Neural progenitor cell (in vitro differentiated cells): ENCODE results near the gene MED25. TPM values are rescaled to one million over a fixed set of nuclear protein-coding genes. Genes with fewer than 3 reads are reported as not detected.
"Not testable (repeated sequence)": the region's sequence is repeated elsewhere in the genome, so short reads cannot be mapped to it uniquely, and the experiment has no call there.

Experiments used
- DNase-seq: peaks from one replicate; pipeline ENCODE4 v3.0.0-alpha.2; 2016; ENCODE audit warnings: low spot score
- H2AFZ ChIP-seq: fragments of 200-600 bp; sonication (generic); replicated peaks from 2 replicates; pipeline ENCODE4 v1.6.1; 2016; ENCODE audit warnings: antibody characterized with exemption
- H3F3A ChIP-seq: fragments of 200-600 bp; sonication (generic); 2 replicates; pipeline ENCODE4 v1.6.1; 2016; ENCODE audit warnings: antibody characterized with exemption, low read depth
- H3K27ac ChIP-seq: fragments of 200-600 bp; sonication (generic); 2 replicates; pipeline ENCODE4 v1.5.1; 2016; ENCODE audit warnings: mild to moderate bottlenecking
- H3K27me3 ChIP-seq: fragments of 200-600 bp; sonication (generic); 2 replicates; pipeline ENCODE4 v1.6.1; 2016; ENCODE audit warnings: mild to moderate bottlenecking, moderate library complexity
- H3K36me3 ChIP-seq: fragments of 200-600 bp; sonication (generic); 2 replicates; pipeline ENCODE4 v1.5.1; 2016
- H3K4me1 ChIP-seq: fragments of 200-600 bp; sonication (generic); 2 replicates; pipeline ENCODE4 v1.6.1; 2016; ENCODE audit warnings: mixed run types
- H3K4me2 ChIP-seq: fragments of 200-600 bp; sonication (generic); 2 replicates; pipeline ENCODE4 v1.6.1; 2016
- H3K4me3 ChIP-seq: fragments of 200-600 bp; sonication (generic); 2 replicates; pipeline ENCODE4 v1.5.1; 2016
- H3K79me2 ChIP-seq: fragments of 200-600 bp; sonication (generic); 2 replicates; pipeline ENCODE4 v1.6.1; 2016; ENCODE audit warnings: low read depth
- H3K9ac ChIP-seq: fragments of 200-600 bp; sonication (generic); 2 replicates; pipeline ENCODE4 v1.6.1; 2016
- H3K9me3 ChIP-seq: fragments of 200-600 bp; sonication (generic); 2 replicates; pipeline ENCODE4 v1.5.1; 2016; ENCODE audit warnings: low read depth
- H4K20me1 ChIP-seq: fragments of 200-600 bp; sonication (generic); 2 replicates; pipeline ENCODE4 v1.6.1; 2016; ENCODE audit warnings: low read depth
- H3K27ac Mint-ChIP-seq: 3 replicates; pipeline ENCODE4 v1.8.0; 2021; ENCODE audit warnings: mixed read lengths
- H3K27me3 Mint-ChIP-seq: 2 replicates; pipeline ENCODE4 v1.8.0; 2022; ENCODE audit warnings: low read depth, mild to moderate bottlenecking, inconsistent platforms, moderate library complexity, mixed read lengths; ENCODE audit not compliant: insufficient read depth
- H3K36me3 Mint-ChIP-seq: 3 replicates; pipeline ENCODE4 v1.8.0; 2021; ENCODE audit warnings: mixed read lengths
- H3K4me1 Mint-ChIP-seq: 3 replicates; pipeline ENCODE4 v1.8.0; 2021; ENCODE audit warnings: mixed read lengths
- H3K4me3 Mint-ChIP-seq: 3 replicates; pipeline ENCODE4 v1.8.0; 2021; ENCODE audit warnings: mild to moderate bottlenecking, moderate library complexity, mixed read lengths
- H3K9me3 Mint-ChIP-seq: 3 replicates; pipeline ENCODE4 v1.8.0; 2020; ENCODE audit warnings: mixed read lengths
- EZH2 ChIP-seq: fragments of 200-600 bp; sonication (generic); IDR thresholded peaks from 2 replicates; pipeline ENCODE4 v1.6.1; 2017; ENCODE audit warnings: antibody characterized with exemption, mild to moderate bottlenecking, moderate library complexity
- EZH2phosphoT487 ChIP-seq: fragments of 200-600 bp; sonication (generic); IDR thresholded peaks from 2 replicates; pipeline ENCODE4 v1.6.1; 2017; ENCODE audit warnings: antibody characterized with exemption
- total RNA-seq: library from RNA; depleted of rRNA; stranded (reverse); fragments of >200 nt; gene quantifications from 2 replicates; pipeline ENCODE4 v1.2.3, GENCODE V29; 2015; ENCODE audit warnings: low replicate concordance
- TF ChIP-seq, protein P1 (sequence below): fragments of 200-600 bp; sonication (generic); IDR thresholded peaks from 2 replicates; pipeline ENCODE4 v1.5.1; 2017; ENCODE audit warnings: antibody characterized with exemption, mild to moderate bottlenecking

Gene MED25
- total RNA-seq, 1 donor from 2014 or later = 44.9 TPM

DNA sequence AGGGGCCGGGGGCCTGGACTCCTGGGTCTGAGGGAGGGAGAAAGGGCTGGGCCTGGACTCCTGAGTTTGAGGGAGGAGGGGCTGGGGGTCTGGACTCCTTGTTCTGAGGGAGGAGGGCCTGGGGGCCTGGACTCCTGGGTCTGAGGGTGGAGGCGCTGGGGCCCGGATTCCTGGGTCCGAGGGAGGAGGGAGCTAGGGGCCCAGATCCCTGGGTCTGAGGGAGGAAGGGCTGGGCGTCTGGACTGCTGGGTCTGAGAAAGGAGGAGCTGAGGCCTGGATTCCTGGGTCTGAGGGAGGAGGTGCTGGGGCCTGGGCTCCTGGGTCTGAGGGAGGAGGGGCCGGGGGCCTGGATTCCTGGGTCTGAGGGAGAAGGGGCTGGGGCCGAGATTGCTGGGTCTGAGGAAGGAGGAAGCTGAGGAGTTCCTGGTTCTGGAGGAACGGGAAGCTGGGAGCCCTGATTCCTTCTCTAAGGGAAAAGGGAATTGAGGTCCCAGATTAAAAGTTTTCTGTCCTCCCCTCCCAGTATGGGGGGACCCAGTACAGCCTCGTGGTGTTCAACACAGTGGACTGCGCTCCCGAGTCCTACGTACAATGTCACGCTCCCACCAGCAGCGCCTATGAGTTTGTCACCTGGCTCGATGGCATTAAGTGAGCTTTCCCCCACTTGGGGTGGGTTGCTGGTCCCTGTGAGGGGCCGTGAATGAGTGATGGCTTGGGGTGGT lies 721 bp downstream of the MED25 start:
- Histone ChIP-seq H3K4me2 (peak overlapping the region; percentile 74), H4K20me1 (peaks cover 17% of the 10 kb centered on the region), H3K9me3 (no peaks in the 10 kb centered on the region), H3K79me2 (peaks cover 51% of the 10 kb centered on the region), H3K4me1 (peaks cover 14% of the 10 kb centered on the region), H2AFZ (peak overlapping the region; percentile 100), H3K27me3 (no peaks in the 10 kb centered on the region), H3K27ac (no peak overlapping the region), H3K4me3 (peak overlapping the region; percentile 91), H3F3A (peaks cover 26% of the 10 kb centered on the region), H3K9ac (peak overlapping the region; percentile 92), H3K36me3 (no peaks in the 10 kb centered on the region)
- peaks cover 33% of the 10 kb centered on the region for H3K4me1 Mint-ChIP-seq
- H3K27ac Mint-ChIP-seq = peak overlapping the region; percentile 96
- DNase-seq = peak; percentile 41
- H3K27me3 Mint-ChIP-seq = peaks cover 15% of the 10 kb centered on the region
- H3K36me3 Mint-ChIP-seq = peaks cover 16% of the 10 kb centered on the region
- TF ChIP-seq, protein P1, sequence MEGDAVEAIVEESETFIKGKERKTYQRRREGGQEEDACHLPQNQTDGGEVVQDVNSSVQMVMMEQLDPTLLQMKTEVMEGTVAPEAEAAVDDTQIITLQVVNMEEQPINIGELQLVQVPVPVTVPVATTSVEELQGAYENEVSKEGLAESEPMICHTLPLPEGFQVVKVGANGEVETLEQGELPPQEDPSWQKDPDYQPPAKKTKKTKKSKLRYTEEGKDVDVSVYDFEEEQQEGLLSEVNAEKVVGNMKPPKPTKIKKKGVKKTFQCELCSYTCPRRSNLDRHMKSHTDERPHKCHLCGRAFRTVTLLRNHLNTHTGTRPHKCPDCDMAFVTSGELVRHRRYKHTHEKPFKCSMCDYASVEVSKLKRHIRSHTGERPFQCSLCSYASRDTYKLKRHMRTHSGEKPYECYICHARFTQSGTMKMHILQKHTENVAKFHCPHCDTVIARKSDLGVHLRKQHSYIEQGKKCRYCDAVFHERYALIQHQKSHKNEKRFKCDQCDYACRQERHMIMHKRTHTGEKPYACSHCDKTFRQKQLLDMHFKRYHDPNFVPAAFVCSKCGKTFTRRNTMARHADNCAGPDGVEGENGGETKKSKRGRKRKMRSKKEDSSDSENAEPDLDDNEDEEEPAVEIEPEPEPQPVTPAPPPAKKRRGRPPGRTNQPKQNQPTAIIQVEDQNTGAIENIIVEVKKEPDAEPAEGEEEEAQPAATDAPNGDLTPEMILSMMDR = no peak
- TF ChIP-seq EZH2 = no peak
- TF ChIP-seq EZH2phosphoT487 = no peak
- H3K9me3 Mint-ChIP-seq = no peaks in the 10 kb centered on the region
- H3K4me3 Mint-ChIP-seq = peak overlapping the region; percentile 99

DNA sequence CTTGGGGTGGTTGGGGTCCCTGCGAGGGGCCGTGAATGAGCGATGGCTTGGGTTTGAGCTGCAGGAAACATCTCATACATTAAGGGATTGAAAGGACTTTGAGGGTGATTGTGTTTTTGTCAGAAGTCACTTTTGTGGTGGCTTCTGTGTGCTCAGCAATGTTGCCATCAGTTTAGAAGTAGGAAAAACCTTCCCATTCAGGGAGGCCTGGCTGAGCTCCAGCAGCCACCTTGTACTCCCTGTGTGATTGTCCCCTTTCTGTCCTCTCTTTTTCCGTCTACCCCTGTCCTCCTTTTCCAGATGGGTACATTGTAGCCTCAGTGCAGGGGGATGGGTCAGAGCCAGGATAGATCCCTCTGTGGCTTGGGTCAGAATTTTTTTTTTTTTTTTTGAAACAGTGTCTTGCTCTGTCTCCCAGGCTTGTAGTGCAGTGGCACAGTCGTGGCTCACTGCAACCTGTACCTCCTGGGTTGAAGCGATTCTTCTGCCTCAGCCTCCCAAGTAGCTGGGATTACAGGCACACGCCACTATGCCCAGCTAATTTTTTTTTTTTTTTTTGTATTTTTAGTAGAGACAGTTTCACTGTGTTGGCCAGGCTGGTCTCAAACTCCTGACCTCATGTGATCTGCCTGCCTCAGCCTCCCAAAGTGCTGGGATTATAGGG lies 1.5 kb downstream of the MED25 start:
- Histone ChIP-seq H3K4me3 (peak overlapping the region; percentile 91), H3K4me2 (peak overlapping the region; percentile 74), H3K4me1 (peaks cover 11% of the 10 kb centered on the region), H3F3A (peaks cover 18% of the 10 kb centered on the region), H3K79me2 (peaks cover 58% of the 10 kb centered on the region), H4K20me1 (peaks cover 21% of the 10 kb centered on the region), H3K9ac (peak overlapping the region; percentile 92)
- H3K9me3 ChIP-seq, H3K27me3 ChIP-seq, DNase-seq, H3K27ac ChIP-seq, H2AFZ ChIP-seq, H3K9me3 Mint-ChIP-seq, H3K36me3 ChIP-seq: not testable (repeated sequence)
- H3K4me1 Mint-ChIP-seq = peaks cover 26% of the 10 kb centered on the region
- H3K27me3 Mint-ChIP-seq = peaks cover 12% of the 10 kb centered on the region
- H3K27ac Mint-ChIP-seq = peak overlapping the region; percentile 70
- H3K4me3 Mint-ChIP-seq = peak overlapping the region; percentile 99
- H3K36me3 Mint-ChIP-seq = peaks cover 16% of the 10 kb centered on the region

DNA sequence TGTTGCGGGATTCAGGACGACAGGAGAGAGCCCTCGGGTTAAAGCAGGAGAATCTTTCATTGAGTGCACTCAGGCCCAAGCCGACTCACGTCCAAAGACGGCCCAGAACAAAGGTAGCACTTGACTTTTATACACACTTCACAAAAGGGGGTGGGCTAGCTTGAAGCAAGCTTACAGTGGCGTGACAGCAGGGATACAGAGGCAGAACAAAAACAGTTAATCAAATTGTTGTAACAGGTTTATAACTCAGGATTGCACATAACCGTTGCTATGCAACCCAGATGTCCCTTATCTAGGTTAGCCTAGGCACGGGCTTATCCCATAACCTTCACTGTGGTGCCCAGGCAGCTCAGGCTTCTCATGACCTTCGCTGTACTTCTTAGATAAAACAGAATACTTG lies 2.0 kb downstream of the MED25 start:
- peaks cover 12% of the 10 kb centered on the region for H3K27me3 Mint-ChIP-seq
- H3F3A ChIP-seq = peaks cover 18% of the 10 kb centered on the region
- peak overlapping the region; percentile 48 for H3K4me3 Mint-ChIP-seq
- H3K4me1 Mint-ChIP-seq = peaks cover 24% of the 10 kb centered on the region
- H3K4me2 ChIP-seq = no peak overlapping the region
- no peak overlapping the region for H3K27ac Mint-ChIP-seq
- H3K27me3 ChIP-seq = no peaks in the 10 kb centered on the region
- H2AFZ ChIP-seq = no peak overlapping the region
- TF ChIP-seq EZH2 = no peak
- TF ChIP-seq EZH2phosphoT487 = no peak
- TF ChIP-seq, protein P1 = no peak
- H3K36me3 Mint-ChIP-seq = peaks cover 16% of the 10 kb centered on the region
- H3K4me3 ChIP-seq = no peak overlapping the region
- peaks cover 64% of the 10 kb centered on the region for H3K79me2 ChIP-seq
- H3K4me1 ChIP-seq = peaks cover 11% of the 10 kb centered on the region
- H3K9ac ChIP-seq = no peak overlapping the region
- no peaks in the 10 kb centered on the region for H3K9me3 Mint-ChIP-seq
- no peak overlapping the region for H3K27ac ChIP-seq
- no peak for DNase-seq
- H3K36me3 ChIP-seq = no peaks in the 10 kb centered on the region
- peaks cover 22% of the 10 kb centered on the region for H4K20me1 ChIP-seq
- H3K9me3 ChIP-seq = no peaks in the 10 kb centered on the region

DNA sequence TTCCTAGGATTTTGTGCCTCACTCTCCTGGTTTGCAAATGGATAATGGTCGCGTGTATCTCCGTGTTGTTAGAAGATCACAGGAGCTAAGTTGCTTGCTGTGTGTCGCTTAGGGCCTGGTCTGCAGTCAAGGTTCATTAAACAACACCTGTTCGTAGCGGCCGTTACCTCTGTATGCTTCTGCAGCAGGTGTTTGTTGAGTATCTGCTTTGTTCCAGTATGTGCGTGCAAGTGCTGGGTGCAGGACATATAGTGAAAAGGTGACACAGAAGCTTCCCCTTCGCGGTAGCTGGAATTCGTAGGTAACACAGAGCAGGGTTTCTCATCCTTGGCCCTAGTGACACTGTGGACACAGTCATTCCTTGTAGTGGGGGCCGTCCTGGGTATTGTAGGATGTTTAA lies 5.4 kb downstream of the MED25 start:
- H3K4me2 ChIP-seq = no peak overlapping the region
- no peaks in the 10 kb centered on the region for H3K27me3 ChIP-seq
- no peak overlapping the region for H3K27ac ChIP-seq
- peaks cover 23% of the 10 kb centered on the region for H3K36me3 Mint-ChIP-seq
- H3F3A ChIP-seq = peaks cover 4% of the 10 kb centered on the region
- peaks cover 4% of the 10 kb centered on the region for H3K27me3 Mint-ChIP-seq
- H3K36me3 ChIP-seq = no peaks in the 10 kb centered on the region
- peaks cover 43% of the 10 kb centered on the region for H4K20me1 ChIP-seq
- H3K27ac Mint-ChIP-seq = no peak overlapping the region
- H3K4me1 Mint-ChIP-seq = peaks cover 17% of the 10 kb centered on the region
- H3K9me3 ChIP-seq = no peaks in the 10 kb centered on the region
- H3K9me3 Mint-ChIP-seq = no peaks in the 10 kb centered on the region
- H3K4me1 ChIP-seq = peaks cover 5% of the 10 kb centered on the region
- TF ChIP-seq EZH2 = no peak
- TF ChIP-seq, protein P1 = no peak
- no peak for TF ChIP-seq EZH2phosphoT487
- peaks cover 66% of the 10 kb centered on the region for H3K79me2 ChIP-seq
- DNase-seq = no peak
- no peak overlapping the region for H3K9ac ChIP-seq
- peak overlapping the region; percentile 15 for H3K4me3 Mint-ChIP-seq
- H3K4me3 ChIP-seq = no peak overlapping the region
- no peak overlapping the region for H2AFZ ChIP-seq
